Panc1 (cell line): ENCODE data around the gene VPS52. TPM values are rescaled to one million over a fixed set of nuclear protein-coding genes. Genes with fewer than 3 reads are reported as not detected.

Source experiments
- ATAC-seq: fragments of 200-7000 bp; cut with Tn5 transposase; 2 replicates; pipeline ENCODE4 v1.9.1; 2020; ENCODE audit warnings: mild to moderate bottlenecking, moderate library complexity
- BruUV-seq: library from RNA; stranded (reverse); fragments of 400-500 nt; replicated peaks from 2 replicates; lab custom pipeline; 2021; lab: Mats Ljungman, UMichigan
- CTCF ChIA-PET: fragments of 300-600 bp; sonication (Branson Sonifier 250); formaldehyde crosslinking; loops from one replicate; lab custom pipeline; 2022; ENCODE audit warnings: antibody characterized with exemption; lab: Charles Lee
- POLR2A ChIA-PET: fragments of 300-600 bp; sonication (Branson Sonifier 250); formaldehyde crosslinking; loops from one replicate; lab custom pipeline; 2022; ENCODE audit warnings: antibody characterized with exemption; lab: Charles Lee
- DNase-seq: peaks from one replicate; pipeline ENCODE4 v3.0.0-alpha.2; 2010; ENCODE audit warnings: low read depth, low spot score
- H3K27ac ChIP-seq: 2 replicates; pipeline ENCODE4 v1.5.1; 2011; ENCODE audit warnings: mild to moderate bottlenecking, low read length, inconsistent platforms
- H3K27me3 ChIP-seq: fragments of 200-500 bp; sonication (Bioruptor generic); 2 replicates; pipeline ENCODE4 v1.6.0; 2014; ENCODE audit warnings: low read length, inconsistent platforms; ENCODE audit not compliant: control insufficient read depth, insufficient read depth
- H3K36me3 ChIP-seq: fragments of 200-500 bp; sonication (Bioruptor generic); 2 replicates; pipeline ENCODE4 v1.5.1; 2014; ENCODE audit warnings: inconsistent platforms, mild to moderate bottlenecking, low read length, moderate library complexity; ENCODE audit not compliant: control insufficient read depth, insufficient read depth
- H3K4me1 ChIP-seq: 2 replicates; pipeline ENCODE4 v1.5.1; 2011; ENCODE audit warnings: inconsistent platforms, mild to moderate bottlenecking, low read length, moderate library complexity; ENCODE audit not compliant: control insufficient read depth, insufficient read depth
- H3K4me3 ChIP-seq, 2 experiments: 2 replicates each; pipeline ENCODE4 v1.5.1; 2011 to 2012; ENCODE audit warnings: low read depth in 2 of 2, low read length in 2 of 2, mild to moderate bottlenecking in 2 of 2, inconsistent platforms in 1 of 2, moderate library complexity in 1 of 2
- H3K9me3 ChIP-seq: fragments of 200-500 bp; sonication (Bioruptor generic); 2 replicates; pipeline ENCODE4 v1.5.1; 2014; ENCODE audit warnings: low read depth, mild to moderate bottlenecking, inconsistent platforms, low read length, moderate library complexity; ENCODE audit not compliant: control insufficient read depth, insufficient read depth
- POLR2AphosphoS5 ChIP-seq: IDR thresholded peaks from 2 replicates; pipeline ENCODE4 v1.6.1; 2012; ENCODE audit warnings: mild to moderate bottlenecking, low read depth, low read length, moderate library complexity
- SIN3A ChIP-seq: IDR thresholded peaks from 2 replicates; pipeline ENCODE4 v1.6.1; 2012; ENCODE audit warnings: low read depth, mild to moderate bottlenecking, low read length, moderate library complexity, borderline replicate concordance; ENCODE audit not compliant: insufficient read depth
- TCF7L2 ChIP-seq: IDR thresholded peaks from 2 replicates; pipeline ENCODE4 v1.6.1; 2011; ENCODE audit warnings: mild to moderate bottlenecking, low read depth, low read length, inconsistent platforms
- in situ Hi-C: cut with HindIII; loops from 2 replicates; pipeline ENCODE4 v1.10.0; 2016; ENCODE audit warnings: low sequenced_read_pairs, low pct_unique_long_range_greater_than_20kb
- intact Hi-C: fragments of 100-400 bp; cut with micrococcal nuclease; formaldehyde crosslinking; loops from one replicate; pipeline ENCODE4 v1.10.0; 2022; ENCODE audit not compliant: unreplicated experiment
- total RNA-seq: library from RNA; stranded (reverse); gene quantifications from one replicate; pipeline ENCODE4 v1.2.1, GENCODE V29; 2021; ENCODE audit not compliant: unreplicated experiment
- TF ChIP-seq, protein P1 (sequence below), 2 experiments: IDR thresholded peaks; 2 replicates each; pipeline ENCODE4 v1.6.1; 2011 to 2012; ENCODE audit warnings: low read depth in 2 of 2, control low read depth in 1 of 2, low read length in 1 of 2, mild to moderate bottlenecking in 1 of 2, moderate library complexity in 1 of 2; ENCODE audit not compliant: insufficient read depth in 1 of 2
- TF ChIP-seq, protein P2 (sequence below): fragments of 450-650 bp; IDR thresholded peaks from 2 replicates; pipeline ENCODE4 v1.5.1; 2017; ENCODE audit warnings: mild to moderate bottlenecking

VPS52 gene
- total RNA-seq, 1 experiment from 2014 or later: 77.7 TPM

DNA sequence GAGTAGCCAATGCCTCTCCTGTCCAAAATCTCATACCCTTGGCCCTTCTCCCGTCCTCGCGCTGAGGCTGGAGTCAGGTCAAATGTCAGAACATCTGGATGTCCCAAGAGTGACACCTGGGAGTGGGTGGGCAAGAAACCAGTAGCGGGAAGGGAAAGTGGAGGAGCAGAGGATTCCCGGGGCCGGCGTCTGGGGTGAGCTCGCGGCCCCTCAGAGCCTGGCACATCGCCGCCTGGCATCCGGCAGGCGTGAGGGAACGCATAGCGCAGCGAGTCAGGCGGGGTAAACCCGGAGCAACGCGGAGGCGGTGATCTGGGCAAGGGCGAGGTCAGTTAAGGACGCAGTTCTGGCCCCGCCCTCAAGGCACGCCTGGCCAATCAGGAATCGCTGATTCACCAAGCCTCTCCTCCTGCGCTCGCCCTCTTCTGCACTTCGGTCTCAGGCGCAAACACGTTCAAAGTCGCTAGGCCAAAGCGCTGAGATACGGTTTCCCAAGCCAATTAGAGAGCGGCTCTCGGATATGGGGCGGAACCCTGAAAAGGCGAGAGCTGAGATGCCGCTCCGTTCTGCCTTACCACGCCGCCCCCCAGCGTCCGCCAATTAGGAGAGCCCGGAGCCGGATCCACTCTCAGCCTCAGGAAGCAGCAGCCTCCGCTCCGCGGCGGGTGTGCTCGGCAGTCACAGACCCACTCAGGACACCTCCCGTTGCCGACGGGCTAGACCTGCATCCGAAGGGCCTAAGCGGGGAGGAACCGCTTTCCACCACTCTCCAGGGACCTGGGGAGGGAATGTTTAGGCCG lies 22.5 kb downstream of the VPS52 start:
- POLR2A ChIA-PET: interaction anchor here (0.6 to 1.0 kb wide), 2 partner anchors 11 to 17 kb away, joined by 3 to 8 read pairs; no protein-coding TSS in a partner anchor
- CTCF ChIA-PET: interaction anchor here (1.1 to 1.9 kb wide), 4 partner anchors 13 to 100 kb away, joined by 3 to 9 read pairs (median 4); no protein-coding TSS in a partner anchor
- Histone ChIP-seq H3K27me3 (no peaks in the 10 kb centered on the region), H3K36me3 (peaks cover 4% of the 10 kb centered on the region; the same call in 1 of the 2 replicates), H3K4me1 (peaks cover 14% of the 10 kb centered on the region), H3K9me3 (no peaks in the 10 kb centered on the region), H3K4me3 (peak overlapping the region; percentile 67 to 82), H3K27ac (peak overlapping the region; percentile 98)
- no TSS peak for BruUV-seq
- DNase-seq (peak; percentile 97), ATAC-seq (peak; percentile 93)
- in situ Hi-C loops: no loop called here
- TF ChIP-seq, protein P1, sequence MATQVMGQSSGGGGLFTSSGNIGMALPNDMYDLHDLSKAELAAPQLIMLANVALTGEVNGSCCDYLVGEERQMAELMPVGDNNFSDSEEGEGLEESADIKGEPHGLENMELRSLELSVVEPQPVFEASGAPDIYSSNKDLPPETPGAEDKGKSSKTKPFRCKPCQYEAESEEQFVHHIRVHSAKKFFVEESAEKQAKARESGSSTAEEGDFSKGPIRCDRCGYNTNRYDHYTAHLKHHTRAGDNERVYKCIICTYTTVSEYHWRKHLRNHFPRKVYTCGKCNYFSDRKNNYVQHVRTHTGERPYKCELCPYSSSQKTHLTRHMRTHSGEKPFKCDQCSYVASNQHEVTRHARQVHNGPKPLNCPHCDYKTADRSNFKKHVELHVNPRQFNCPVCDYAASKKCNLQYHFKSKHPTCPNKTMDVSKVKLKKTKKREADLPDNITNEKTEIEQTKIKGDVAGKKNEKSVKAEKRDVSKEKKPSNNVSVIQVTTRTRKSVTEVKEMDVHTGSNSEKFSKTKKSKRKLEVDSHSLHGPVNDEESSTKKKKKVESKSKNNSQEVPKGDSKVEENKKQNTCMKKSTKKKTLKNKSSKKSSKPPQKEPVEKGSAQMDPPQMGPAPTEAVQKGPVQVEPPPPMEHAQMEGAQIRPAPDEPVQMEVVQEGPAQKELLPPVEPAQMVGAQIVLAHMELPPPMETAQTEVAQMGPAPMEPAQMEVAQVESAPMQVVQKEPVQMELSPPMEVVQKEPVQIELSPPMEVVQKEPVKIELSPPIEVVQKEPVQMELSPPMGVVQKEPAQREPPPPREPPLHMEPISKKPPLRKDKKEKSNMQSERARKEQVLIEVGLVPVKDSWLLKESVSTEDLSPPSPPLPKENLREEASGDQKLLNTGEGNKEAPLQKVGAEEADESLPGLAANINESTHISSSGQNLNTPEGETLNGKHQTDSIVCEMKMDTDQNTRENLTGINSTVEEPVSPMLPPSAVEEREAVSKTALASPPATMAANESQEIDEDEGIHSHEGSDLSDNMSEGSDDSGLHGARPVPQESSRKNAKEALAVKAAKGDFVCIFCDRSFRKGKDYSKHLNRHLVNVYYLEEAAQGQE (IDR thresholded peaks at IDR 0.05; ENCODE audit: insufficient read depth in 1 of 2, low read depth in 2 of 2, low read length in 1 of 2): no peak
- TF ChIP-seq POLR2AphosphoS5 (peak; percentile 91), SIN3A (0 out of 2 replicates have a peak, but pooled peaks have one; percentile 69), TCF7L2 (peak; percentile 70; the same call in 1 of the 2 replicates)
- TF ChIP-seq, protein P2, sequence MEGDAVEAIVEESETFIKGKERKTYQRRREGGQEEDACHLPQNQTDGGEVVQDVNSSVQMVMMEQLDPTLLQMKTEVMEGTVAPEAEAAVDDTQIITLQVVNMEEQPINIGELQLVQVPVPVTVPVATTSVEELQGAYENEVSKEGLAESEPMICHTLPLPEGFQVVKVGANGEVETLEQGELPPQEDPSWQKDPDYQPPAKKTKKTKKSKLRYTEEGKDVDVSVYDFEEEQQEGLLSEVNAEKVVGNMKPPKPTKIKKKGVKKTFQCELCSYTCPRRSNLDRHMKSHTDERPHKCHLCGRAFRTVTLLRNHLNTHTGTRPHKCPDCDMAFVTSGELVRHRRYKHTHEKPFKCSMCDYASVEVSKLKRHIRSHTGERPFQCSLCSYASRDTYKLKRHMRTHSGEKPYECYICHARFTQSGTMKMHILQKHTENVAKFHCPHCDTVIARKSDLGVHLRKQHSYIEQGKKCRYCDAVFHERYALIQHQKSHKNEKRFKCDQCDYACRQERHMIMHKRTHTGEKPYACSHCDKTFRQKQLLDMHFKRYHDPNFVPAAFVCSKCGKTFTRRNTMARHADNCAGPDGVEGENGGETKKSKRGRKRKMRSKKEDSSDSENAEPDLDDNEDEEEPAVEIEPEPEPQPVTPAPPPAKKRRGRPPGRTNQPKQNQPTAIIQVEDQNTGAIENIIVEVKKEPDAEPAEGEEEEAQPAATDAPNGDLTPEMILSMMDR: no peak
- intact Hi-C loops: loop anchor here (2.0 to 10.0 kb wide), 2 partner anchors 130 to 234 kb away; no protein-coding TSS in a partner anchor

DNA sequence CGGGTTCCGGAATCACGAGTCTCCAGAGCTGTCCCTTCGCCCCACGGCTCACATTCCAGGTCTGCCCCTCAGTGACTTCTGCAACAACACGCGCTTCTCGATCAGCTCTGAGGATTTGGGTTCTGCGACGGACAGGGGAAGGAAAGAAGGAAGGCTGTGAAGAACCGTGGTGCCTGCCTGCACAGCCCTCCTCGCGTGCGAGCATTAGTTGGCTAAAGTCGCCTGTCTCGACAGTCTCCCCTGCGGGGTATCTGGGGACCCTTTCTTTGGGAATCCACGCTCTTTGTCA lies 23.1 kb downstream of the VPS52 start:
- ChIA-PET CTCF (interaction anchor here (0.8 to 1.9 kb wide), 6 partner anchors 12 to 264 kb away, joined by 3 to 9 read pairs (median 4); no protein-coding TSS in a partner anchor), POLR2A (interaction anchor here (0.6 kb wide), 1 partner anchor 23 kb away, joined by 3 read pairs; the partner anchor contains the start of gene VPS52)
- TF ChIP-seq, protein P2: peak; percentile 73
- TF ChIP-seq POLR2AphosphoS5: no peak
- Histone ChIP-seq H3K36me3 (peaks cover 4% of the 10 kb centered on the region; the same call in 1 of the 2 replicates), H3K4me3 (peak overlapping the region; percentile 67 to 82), H3K27me3 (no peaks in the 10 kb centered on the region), H3K4me1 (peaks cover 14% of the 10 kb centered on the region), H3K9me3 (no peaks in the 10 kb centered on the region), H3K27ac (peak overlapping the region; percentile 90)
- intact Hi-C loops: loop anchor here (2.0 to 10.0 kb wide), 2 partner anchors 130 to 234 kb away; no protein-coding TSS in a partner anchor
- DNase-seq (no peak), ATAC-seq (peak; percentile 39)
- in situ Hi-C loops: no loop called here
- no TSS peak for BruUV-seq
